Neural cell (in vitro differentiated cells): ENCODE results near the gene TSEN34.

Source experiments
- CTCF ChIP-seq: fragments of 450-650 bp; IDR thresholded peaks from 2 replicates; pipeline ENCODE4 v1.5.1; 2014; ENCODE audit warnings: antibody characterized with exemption, mild to moderate bottlenecking, moderate library complexity; ENCODE audit not compliant: poor library complexity, severe bottlenecking
- EP300 ChIP-seq: fragments of 450-650 bp; conservative IDR thresholded peaks from 2 replicates; pipeline ENCODE4 v1.6.1; 2014; ENCODE audit warnings: antibody characterized with exemption, mild to moderate bottlenecking, moderate library complexity; ENCODE audit not compliant: poor library complexity, severe bottlenecking
- EZH2 ChIP-seq: fragments of 200-600, 300-800 bp; shearing (Covaris generic), sonication (generic); IDR thresholded peaks from 2 replicates; pipeline ENCODE4 v1.6.1; 2014; ENCODE audit warnings: antibody characterized with exemption, low read length, borderline replicate concordance, mild to moderate bottlenecking; ENCODE audit not compliant: insufficient read depth, poor library complexity, severe bottlenecking
- POLR2AphosphoS5 ChIP-seq: IDR thresholded peaks from 2 replicates; pipeline ENCODE4 v1.6.1; 2012
- RAD21 ChIP-seq: fragments of 450-650 bp; conservative IDR thresholded peaks from 2 replicates; pipeline ENCODE4 v1.6.1; 2014; ENCODE audit warnings: antibody characterized with exemption, mild to moderate bottlenecking, moderate library complexity
- TF ChIP-seq, protein P1 (sequence below): IDR thresholded peaks from 2 replicates; pipeline ENCODE4 v1.6.1; 2012; ENCODE audit warnings: borderline replicate concordance

DNA sequence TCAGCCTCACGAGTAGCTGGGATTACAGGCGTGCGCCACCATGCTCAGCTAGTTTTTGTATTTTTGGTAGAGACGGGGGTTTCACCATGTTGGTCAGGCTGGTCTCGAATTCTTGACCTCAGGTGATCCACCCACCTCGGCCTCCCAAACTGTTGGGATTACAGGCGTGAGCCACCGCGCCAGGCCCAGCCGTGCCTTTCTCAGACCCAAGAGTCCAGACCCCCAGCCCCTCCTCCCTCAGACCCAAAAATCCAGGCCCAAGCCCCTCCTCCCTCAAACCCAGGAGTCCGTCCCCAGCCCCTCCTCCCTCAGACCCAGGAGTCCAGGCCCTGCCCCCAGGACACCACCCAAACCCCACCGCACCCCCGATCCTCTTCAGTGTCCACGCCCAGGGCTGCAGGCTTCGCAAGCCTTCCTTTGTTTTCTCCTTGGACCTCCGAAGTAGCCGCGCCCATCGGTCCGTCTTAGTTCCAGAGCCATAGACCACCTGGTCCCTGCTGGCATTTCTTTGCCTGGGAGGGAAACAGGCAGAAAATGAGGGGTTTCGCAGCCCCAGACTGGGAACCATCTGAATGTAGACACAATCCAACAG lies 21.9 kb upstream of the TSEN34 start:
- no peak for TF ChIP-seq CTCF
- TF ChIP-seq RAD21: no peak
- TF ChIP-seq POLR2AphosphoS5: no peak
- TF ChIP-seq EZH2: no peak
- TF ChIP-seq EP300: no peak
- TF ChIP-seq, protein P1, sequence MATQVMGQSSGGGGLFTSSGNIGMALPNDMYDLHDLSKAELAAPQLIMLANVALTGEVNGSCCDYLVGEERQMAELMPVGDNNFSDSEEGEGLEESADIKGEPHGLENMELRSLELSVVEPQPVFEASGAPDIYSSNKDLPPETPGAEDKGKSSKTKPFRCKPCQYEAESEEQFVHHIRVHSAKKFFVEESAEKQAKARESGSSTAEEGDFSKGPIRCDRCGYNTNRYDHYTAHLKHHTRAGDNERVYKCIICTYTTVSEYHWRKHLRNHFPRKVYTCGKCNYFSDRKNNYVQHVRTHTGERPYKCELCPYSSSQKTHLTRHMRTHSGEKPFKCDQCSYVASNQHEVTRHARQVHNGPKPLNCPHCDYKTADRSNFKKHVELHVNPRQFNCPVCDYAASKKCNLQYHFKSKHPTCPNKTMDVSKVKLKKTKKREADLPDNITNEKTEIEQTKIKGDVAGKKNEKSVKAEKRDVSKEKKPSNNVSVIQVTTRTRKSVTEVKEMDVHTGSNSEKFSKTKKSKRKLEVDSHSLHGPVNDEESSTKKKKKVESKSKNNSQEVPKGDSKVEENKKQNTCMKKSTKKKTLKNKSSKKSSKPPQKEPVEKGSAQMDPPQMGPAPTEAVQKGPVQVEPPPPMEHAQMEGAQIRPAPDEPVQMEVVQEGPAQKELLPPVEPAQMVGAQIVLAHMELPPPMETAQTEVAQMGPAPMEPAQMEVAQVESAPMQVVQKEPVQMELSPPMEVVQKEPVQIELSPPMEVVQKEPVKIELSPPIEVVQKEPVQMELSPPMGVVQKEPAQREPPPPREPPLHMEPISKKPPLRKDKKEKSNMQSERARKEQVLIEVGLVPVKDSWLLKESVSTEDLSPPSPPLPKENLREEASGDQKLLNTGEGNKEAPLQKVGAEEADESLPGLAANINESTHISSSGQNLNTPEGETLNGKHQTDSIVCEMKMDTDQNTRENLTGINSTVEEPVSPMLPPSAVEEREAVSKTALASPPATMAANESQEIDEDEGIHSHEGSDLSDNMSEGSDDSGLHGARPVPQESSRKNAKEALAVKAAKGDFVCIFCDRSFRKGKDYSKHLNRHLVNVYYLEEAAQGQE: no peak
